ENCODE measurements around the gene APOL3.

DNA sequence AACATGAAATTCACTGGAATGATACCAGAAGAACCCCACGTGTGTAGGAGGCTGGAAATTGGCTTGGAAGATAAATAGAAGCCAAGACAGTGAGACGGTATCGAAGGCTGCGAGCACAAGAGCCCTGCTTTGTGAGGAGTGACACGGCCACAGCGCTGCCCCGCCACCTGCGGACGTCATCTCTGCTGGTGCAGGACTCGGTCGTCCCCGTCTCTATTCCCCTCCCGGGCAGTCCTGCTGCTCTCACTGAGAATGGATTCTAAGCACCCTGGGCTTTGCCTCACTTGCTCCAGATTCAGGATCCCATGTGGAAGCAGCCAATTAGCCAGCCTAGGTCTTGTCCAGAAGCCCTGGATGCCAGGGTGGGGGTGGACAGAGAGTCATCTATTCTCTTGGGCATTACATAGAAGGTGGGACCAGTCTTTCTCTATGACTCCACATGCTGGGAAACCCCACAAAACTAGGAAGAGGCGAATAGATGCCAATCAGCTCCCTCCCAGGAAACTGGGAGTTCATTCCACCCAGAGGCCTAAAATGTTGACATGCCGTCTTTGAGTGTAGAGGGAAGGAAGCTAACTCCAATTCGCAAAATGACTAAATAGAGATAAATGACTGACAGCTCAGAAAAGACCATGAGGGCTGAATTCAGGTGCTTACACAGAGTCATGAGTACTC is 25.1 kb downstream of the APOL3 start:
- TF ChIP-seq, protein P1, sequence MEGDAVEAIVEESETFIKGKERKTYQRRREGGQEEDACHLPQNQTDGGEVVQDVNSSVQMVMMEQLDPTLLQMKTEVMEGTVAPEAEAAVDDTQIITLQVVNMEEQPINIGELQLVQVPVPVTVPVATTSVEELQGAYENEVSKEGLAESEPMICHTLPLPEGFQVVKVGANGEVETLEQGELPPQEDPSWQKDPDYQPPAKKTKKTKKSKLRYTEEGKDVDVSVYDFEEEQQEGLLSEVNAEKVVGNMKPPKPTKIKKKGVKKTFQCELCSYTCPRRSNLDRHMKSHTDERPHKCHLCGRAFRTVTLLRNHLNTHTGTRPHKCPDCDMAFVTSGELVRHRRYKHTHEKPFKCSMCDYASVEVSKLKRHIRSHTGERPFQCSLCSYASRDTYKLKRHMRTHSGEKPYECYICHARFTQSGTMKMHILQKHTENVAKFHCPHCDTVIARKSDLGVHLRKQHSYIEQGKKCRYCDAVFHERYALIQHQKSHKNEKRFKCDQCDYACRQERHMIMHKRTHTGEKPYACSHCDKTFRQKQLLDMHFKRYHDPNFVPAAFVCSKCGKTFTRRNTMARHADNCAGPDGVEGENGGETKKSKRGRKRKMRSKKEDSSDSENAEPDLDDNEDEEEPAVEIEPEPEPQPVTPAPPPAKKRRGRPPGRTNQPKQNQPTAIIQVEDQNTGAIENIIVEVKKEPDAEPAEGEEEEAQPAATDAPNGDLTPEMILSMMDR (IDR thresholded peaks at IDR 0.05), result no peak
- no peak for TF ChIP-seq POLR2A (IDR thresholded peaks at IDR 0.05)

Data from uterus (tissue), 2 donors.